Parathyroid adenoma (tissue), 2 donors: ENCODE measurements around the gene SALL1.

Experiments
- H2AFZ ChIP-seq: fragments of 300-600 bp; sonication (generic); one replicate; pipeline ENCODE4 v1.7.0; 2017; ENCODE audit warnings: antibody characterized with exemption, mild to moderate bottlenecking
- H3K27ac ChIP-seq: fragments of 300-600 bp; sonication (generic); one replicate; pipeline ENCODE4 v1.7.0; 2017
- H3K27me3 ChIP-seq: fragments of 300-600 bp; sonication (generic); one replicate; pipeline ENCODE4 v1.7.0; 2017; ENCODE audit warnings: low read length; ENCODE audit not compliant: control insufficient read depth, insufficient read depth
- H3K36me3 ChIP-seq: fragments of 300-600 bp; sonication (generic); one replicate; pipeline ENCODE4 v1.7.0; 2017; ENCODE audit warnings: low read length; ENCODE audit not compliant: control insufficient read depth, insufficient read depth
- H3K4me1 ChIP-seq: fragments of 300-600 bp; sonication (generic); one replicate; pipeline ENCODE4 v1.7.0; 2017; ENCODE audit warnings: control low read depth
- H3K4me2 ChIP-seq: fragments of 300-600 bp; sonication (generic); one replicate; pipeline ENCODE4 v1.7.0; 2017; ENCODE audit warnings: low read length
- H3K4me3 ChIP-seq: fragments of 300-600 bp; sonication (generic); one replicate; pipeline ENCODE4 v1.7.0; 2017; ENCODE audit warnings: low read depth, low read length
- H3K79me2 ChIP-seq: fragments of 300-600 bp; sonication (generic); one replicate; pipeline ENCODE4 v1.7.0; 2017; ENCODE audit warnings: control low read depth
- H3K9ac ChIP-seq: fragments of 300-600 bp; sonication (generic); one replicate; pipeline ENCODE4 v1.7.0; 2017; ENCODE audit warnings: mild to moderate bottlenecking
- H3K9me3 ChIP-seq: fragments of 300-600 bp; sonication (generic); one replicate; pipeline ENCODE4 v1.7.0; 2017; ENCODE audit warnings: low read length; ENCODE audit not compliant: control insufficient read depth
- TF ChIP-seq, protein P1 (sequence below): fragments of 300-600 bp; sonication (generic); IDR thresholded peaks from one replicate; pipeline ENCODE4 v1.7.0; 2017; ENCODE audit warnings: antibody characterized with exemption, mild to moderate bottlenecking
- donor health status: primary hyperparathyroidism.

Gene SALL1

DNA sequence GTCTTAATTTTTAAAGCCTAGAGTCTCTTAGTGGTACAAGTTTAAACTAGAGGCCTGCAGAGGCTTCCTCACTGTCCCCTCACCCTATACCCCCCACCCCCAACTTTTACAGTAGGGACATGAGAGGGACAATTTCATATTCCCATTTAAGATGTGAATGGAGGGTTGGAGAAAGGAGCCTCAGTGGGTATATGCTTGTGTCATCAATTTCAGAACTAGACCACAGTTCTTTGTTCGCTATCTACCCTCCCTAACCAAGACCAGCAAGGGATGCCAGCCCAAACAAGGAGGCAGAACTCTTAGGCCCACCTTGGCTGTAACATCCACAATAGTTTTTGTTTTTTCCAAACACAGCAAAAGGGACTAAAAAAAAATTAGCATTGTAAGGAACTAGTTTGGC is 14.0 kb upstream of the SALL1 start:
- Histone ChIP-seq H3K4me3 (no peak overlapping the region), H3K4me1 (peaks cover 6% of the 10 kb centered on the region), H2AFZ (no peak overlapping the region), H3K9me3 (no peaks in the 10 kb centered on the region), H3K27ac (no peak overlapping the region), H3K4me2 (no peak overlapping the region), H3K9ac (no peak overlapping the region), H3K36me3 (no peaks in the 10 kb centered on the region), H3K79me2 (no peaks in the 10 kb centered on the region), H3K27me3 (no peaks in the 10 kb centered on the region)
- TF ChIP-seq, protein P1, sequence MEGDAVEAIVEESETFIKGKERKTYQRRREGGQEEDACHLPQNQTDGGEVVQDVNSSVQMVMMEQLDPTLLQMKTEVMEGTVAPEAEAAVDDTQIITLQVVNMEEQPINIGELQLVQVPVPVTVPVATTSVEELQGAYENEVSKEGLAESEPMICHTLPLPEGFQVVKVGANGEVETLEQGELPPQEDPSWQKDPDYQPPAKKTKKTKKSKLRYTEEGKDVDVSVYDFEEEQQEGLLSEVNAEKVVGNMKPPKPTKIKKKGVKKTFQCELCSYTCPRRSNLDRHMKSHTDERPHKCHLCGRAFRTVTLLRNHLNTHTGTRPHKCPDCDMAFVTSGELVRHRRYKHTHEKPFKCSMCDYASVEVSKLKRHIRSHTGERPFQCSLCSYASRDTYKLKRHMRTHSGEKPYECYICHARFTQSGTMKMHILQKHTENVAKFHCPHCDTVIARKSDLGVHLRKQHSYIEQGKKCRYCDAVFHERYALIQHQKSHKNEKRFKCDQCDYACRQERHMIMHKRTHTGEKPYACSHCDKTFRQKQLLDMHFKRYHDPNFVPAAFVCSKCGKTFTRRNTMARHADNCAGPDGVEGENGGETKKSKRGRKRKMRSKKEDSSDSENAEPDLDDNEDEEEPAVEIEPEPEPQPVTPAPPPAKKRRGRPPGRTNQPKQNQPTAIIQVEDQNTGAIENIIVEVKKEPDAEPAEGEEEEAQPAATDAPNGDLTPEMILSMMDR: no peak

DNA sequence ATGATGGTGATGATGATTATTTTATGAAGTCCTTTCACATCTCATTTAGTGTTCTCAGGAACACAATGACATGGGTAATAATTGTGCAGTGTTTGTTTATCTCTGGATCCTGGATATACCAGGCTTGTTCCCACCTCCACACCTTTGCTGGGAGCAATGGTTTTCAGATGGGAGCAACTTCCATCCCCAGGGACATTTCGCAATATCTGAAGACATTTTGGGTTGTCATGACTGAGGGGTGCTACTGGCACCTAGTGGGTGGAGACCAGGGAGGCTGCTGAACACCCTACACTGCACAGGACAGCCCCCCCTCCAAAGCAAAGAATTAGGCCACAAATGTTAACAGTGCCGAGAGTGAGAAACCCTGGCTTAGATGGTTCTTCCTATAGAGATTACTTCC is 13.5 kb upstream of the SALL1 start:
- TF ChIP-seq, protein P1: no peak
- Histone ChIP-seq H3K9me3 (no peaks in the 10 kb centered on the region), H3K9ac (no peak overlapping the region), H3K4me3 (no peak overlapping the region), H3K4me1 (peaks cover 6% of the 10 kb centered on the region), H3K27me3 (no peaks in the 10 kb centered on the region), H3K36me3 (no peaks in the 10 kb centered on the region), H3K27ac (no peak overlapping the region), H2AFZ (no peak overlapping the region), H3K79me2 (no peaks in the 10 kb centered on the region), H3K4me2 (no peak overlapping the region)

DNA sequence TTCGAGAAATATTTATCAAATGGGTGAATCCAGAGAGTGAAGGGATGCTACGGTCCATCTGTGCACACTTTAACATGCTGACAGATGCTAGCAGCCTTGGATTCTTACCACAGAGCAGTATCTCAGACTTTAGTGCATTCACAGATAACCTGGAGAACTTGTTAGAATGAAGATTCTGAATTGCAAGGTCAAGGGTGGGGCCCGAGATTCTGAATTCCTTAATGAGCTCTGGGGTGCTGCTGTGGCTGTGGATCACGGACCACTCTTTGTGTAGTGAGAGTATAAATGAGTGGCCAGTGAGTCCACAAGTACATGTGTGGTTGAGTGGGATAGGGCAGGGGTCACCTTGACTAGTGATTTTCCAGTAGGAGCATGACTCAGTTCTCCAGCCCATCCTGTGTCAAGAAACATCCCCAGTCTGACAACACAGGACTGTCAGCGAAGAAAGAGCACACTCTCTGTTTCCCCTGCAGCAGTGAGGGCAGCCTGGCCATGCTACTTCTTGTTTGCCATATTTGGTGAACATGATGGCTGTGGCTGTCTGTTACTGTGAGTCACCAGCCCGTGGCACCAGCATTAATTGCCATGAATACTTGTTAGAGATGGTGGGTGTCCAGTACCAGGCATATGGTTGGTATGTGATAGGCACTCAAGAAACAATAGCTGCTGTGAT is 13.0 kb upstream of the SALL1 start:
- Histone ChIP-seq H3K4me3 (no peak overlapping the region), H3K27ac (no peak overlapping the region), H3K4me1 (peaks cover 6% of the 10 kb centered on the region), H3K9me3 (no peaks in the 10 kb centered on the region), H2AFZ (no peak overlapping the region), H3K4me2 (no peak overlapping the region), H3K36me3 (no peaks in the 10 kb centered on the region), H3K79me2 (no peaks in the 10 kb centered on the region), H3K27me3 (no peaks in the 10 kb centered on the region), H3K9ac (no peak overlapping the region)
- TF ChIP-seq, protein P1: no peak

DNA sequence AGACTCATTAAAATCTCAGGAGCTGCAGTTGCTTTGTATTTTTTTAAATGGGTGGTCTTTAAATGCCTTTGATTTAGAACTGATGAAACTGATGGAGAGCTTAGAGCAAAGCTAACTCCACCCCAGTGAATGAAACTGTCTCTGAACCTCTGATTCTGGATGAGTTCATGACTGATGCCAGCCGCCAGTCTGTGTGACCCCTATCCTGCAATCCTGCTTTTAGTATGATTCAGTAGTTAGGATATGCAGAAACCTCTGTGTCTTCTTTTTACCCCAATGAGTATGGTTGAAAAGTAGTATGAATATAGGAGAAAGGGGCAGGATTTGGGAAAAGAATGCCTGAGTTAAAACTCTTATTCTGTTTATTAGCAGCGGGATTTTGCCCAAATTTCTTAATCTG is 12.3 kb upstream of the SALL1 start:
- Histone ChIP-seq H2AFZ (no peak overlapping the region), H3K4me1 (peaks cover 6% of the 10 kb centered on the region), H3K9me3 (no peaks in the 10 kb centered on the region), H3K4me2 (no peak overlapping the region), H3K27me3 (no peaks in the 10 kb centered on the region), H3K9ac (no peak overlapping the region), H3K4me3 (no peak overlapping the region), H3K27ac (no peak overlapping the region), H3K36me3 (no peaks in the 10 kb centered on the region), H3K79me2 (no peaks in the 10 kb centered on the region)
- TF ChIP-seq, protein P1: no peak
